GM18951 (cell line): Measurements from ENCODE around the gene HTR6.
"Not testable (repeated sequence)": the region's sequence is repeated elsewhere in the genome, so short reads cannot be mapped to it uniquely, and the experiment has no call there.

Experiments
- POLR2A ChIP-seq: IDR thresholded peaks from 4 replicates; pipeline ENCODE4 v1.6.1; 2011; ENCODE audit warnings: mild to moderate bottlenecking; ENCODE audit not compliant: insufficient read length, insufficient read depth; ENCODE audit errors: extremely low read depth
- in situ Hi-C: fragments of 300-500 bp; cut with MboI; formaldehyde crosslinking; loops from one replicate; pipeline ENCODE4 v1.12.0; 2022; ENCODE audit warnings: low sequenced_read_pairs, mixed read lengths, inconsistent platforms; ENCODE audit not compliant: unreplicated experiment

Gene HTR6

GRCh38 chr1:19664453-19665185, at the start of gene HTR6:
Gene HTR6, plus strand, starts transcription at chr1:19664875. Its CDS starts 879 bp downstream, at chr1:19665754.
- in situ Hi-C loops, result no loop called here
- no peak for TF ChIP-seq POLR2A

- in situ Hi-C loops, result no loop called here
- no peak for TF ChIP-seq POLR2A
These were observed 49.2 kb upstream of the HTR6 start for GRCh38 chr1:19615438-19615837.

- in situ Hi-C loops, result no loop called here
- no peak for TF ChIP-seq POLR2A
These were observed 48.2 kb upstream of the HTR6 start for GRCh38 chr1:19616489-19616888.

- TF ChIP-seq POLR2A, result no peak
- in situ Hi-C loops, result no loop called here
These were observed 47.3 kb upstream of the HTR6 start for GRCh38 chr1:19617376-19617775.

- TF ChIP-seq POLR2A, result no peak
- in situ Hi-C loops, result no loop called here
These were observed 46.2 kb upstream of the HTR6 start for GRCh38 chr1:19618428-19618827.

- in situ Hi-C loops, result no loop called here
These were observed 44.8 kb upstream of the HTR6 start for GRCh38 chr1:19619697-19620384.

GRCh38 chr1:19620786-19621185, 43.9 kb upstream of the HTR6 start:
- TF ChIP-seq POLR2A, result no peak
- in situ Hi-C loops, result no loop called here

More at GRCh38 chr1:19619697-19620384, 44.8 kb upstream of the HTR6 start:
- TF ChIP-seq POLR2A, result no peak

- in situ Hi-C loops, result no loop called here
- TF ChIP-seq POLR2A, result no peak
These were observed 43.3 kb upstream of the HTR6 start for GRCh38 chr1:19621274-19621950.

- no peak for TF ChIP-seq POLR2A
These were observed 42.5 kb upstream of the HTR6 start for GRCh38 chr1:19622204-19622603.

GRCh38 chr1:19623523-19623922, 41.2 kb upstream of the HTR6 start:
- TF ChIP-seq POLR2A, result no peak
- in situ Hi-C loops, result no loop called here

More at GRCh38 chr1:19622204-19622603, 42.5 kb upstream of the HTR6 start:
- in situ Hi-C loops, result no loop called here

GRCh38 chr1:19625291-19625937, 39.3 kb upstream of the HTR6 start:
- TF ChIP-seq POLR2A, result no peak
- in situ Hi-C loops, result no loop called here

GRCh38 chr1:19628879-19629278, 35.8 kb upstream of the HTR6 start:
- in situ Hi-C loops, result no loop called here

GRCh38 chr1:19629357-19629756, 35.3 kb upstream of the HTR6 start:
- TF ChIP-seq POLR2A, result no peak
- in situ Hi-C loops, result no loop called here

More at GRCh38 chr1:19628879-19629278, 35.8 kb upstream of the HTR6 start:
- no peak for TF ChIP-seq POLR2A

- in situ Hi-C loops, result not testable (repeated sequence)
These were observed 34.5 kb upstream of the HTR6 start for GRCh38 chr1:19630192-19630591.
